ENCODE data around the gene CLN6. TPM values are rescaled to one million over a fixed set of nuclear protein-coding genes. Genes with fewer than 3 reads are reported as not detected.
A peak's percentile ranks its signal among the peaks of the same experiment; 100 is the strongest.

The CLN6 gene
- total RNA-seq, 1 donor from 2014 or later = 19.0 TPM

DNA sequence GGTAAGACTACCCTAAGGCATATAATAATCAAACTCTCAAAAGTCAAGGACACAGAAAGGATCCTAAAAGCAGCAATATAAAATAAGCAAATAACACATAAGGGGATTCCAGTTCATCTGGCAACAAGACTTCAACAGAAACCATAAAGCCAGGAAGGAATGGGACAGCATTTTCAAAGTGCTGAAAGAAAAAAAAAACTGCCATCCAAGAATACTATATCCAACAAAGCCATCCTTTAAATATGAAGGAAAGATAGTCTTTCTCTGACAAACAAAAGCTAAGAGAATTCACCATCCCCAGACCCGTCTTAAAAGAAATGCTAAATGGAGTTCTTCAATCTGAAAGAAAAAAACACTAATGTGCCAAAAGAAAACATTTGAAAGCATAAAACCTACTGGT lies 14.7 kb upstream of the CLN6 start:
- TF ChIP-seq, protein P1, sequence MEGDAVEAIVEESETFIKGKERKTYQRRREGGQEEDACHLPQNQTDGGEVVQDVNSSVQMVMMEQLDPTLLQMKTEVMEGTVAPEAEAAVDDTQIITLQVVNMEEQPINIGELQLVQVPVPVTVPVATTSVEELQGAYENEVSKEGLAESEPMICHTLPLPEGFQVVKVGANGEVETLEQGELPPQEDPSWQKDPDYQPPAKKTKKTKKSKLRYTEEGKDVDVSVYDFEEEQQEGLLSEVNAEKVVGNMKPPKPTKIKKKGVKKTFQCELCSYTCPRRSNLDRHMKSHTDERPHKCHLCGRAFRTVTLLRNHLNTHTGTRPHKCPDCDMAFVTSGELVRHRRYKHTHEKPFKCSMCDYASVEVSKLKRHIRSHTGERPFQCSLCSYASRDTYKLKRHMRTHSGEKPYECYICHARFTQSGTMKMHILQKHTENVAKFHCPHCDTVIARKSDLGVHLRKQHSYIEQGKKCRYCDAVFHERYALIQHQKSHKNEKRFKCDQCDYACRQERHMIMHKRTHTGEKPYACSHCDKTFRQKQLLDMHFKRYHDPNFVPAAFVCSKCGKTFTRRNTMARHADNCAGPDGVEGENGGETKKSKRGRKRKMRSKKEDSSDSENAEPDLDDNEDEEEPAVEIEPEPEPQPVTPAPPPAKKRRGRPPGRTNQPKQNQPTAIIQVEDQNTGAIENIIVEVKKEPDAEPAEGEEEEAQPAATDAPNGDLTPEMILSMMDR (IDR thresholded peaks at IDR 0.05; ENCODE audit: insufficient read depth, low read depth, low read length) = no peak
- TF ChIP-seq EZH2 (IDR thresholded peaks at IDR 0.05; ENCODE audit: insufficient read depth, low read length) = no peak
- no peaks in the 10 kb centered on the region for H3K9me3 ChIP-seq (ENCODE audit: insufficient read depth, low read depth, low read length)
- H3K9ac ChIP-seq (ENCODE audit: low read length) = no peak overlapping the region
- no peaks in the 10 kb centered on the region for H3K4me1 Mint-ChIP-seq (ENCODE audit: low read depth, unreplicated experiment)
- no peak for DNase-seq (ENCODE audit: low read depth)
- H3K36me3 Mint-ChIP-seq (ENCODE audit: low read depth, unreplicated experiment) = no peaks in the 10 kb centered on the region
- H3K4me3 Mint-ChIP-seq (ENCODE audit: unreplicated experiment) = no peak overlapping the region
- H4K20me1 ChIP-seq (ENCODE audit: insufficient read depth, low read length) = no peaks in the 10 kb centered on the region
- H2AFZ ChIP-seq (ENCODE audit: low read depth, low read length) = no peak overlapping the region
- FAIRE-seq = no peak
- no peak overlapping the region for H3K27ac ChIP-seq (ENCODE audit: low read depth, low read length)
- no peak overlapping the region for H3K4me3 ChIP-seq (ENCODE audit: insufficient read depth, low read depth, low read length)
- H3K27me3 Mint-ChIP-seq (ENCODE audit: low read depth, unreplicated experiment) = no peaks in the 10 kb centered on the region
- no peak overlapping the region for H3K4me2 ChIP-seq (ENCODE audit: low read length)
- no peaks in the 10 kb centered on the region for H3K36me3 ChIP-seq (ENCODE audit: insufficient read depth, low read length)
- no peaks in the 10 kb centered on the region for H3K27me3 ChIP-seq (ENCODE audit: insufficient read depth, low read length)
- peaks cover 11% of the 10 kb centered on the region for H3K9me3 Mint-ChIP-seq (ENCODE audit: unreplicated experiment)
- H3K27ac Mint-ChIP-seq (ENCODE audit: unreplicated experiment) = no peak overlapping the region
- H3K4me1 ChIP-seq (ENCODE audit: insufficient read depth, low read length) = no peaks in the 10 kb centered on the region
- H3K79me2 ChIP-seq (ENCODE audit: insufficient read depth, low read length) = no peaks in the 10 kb centered on the region

DNA sequence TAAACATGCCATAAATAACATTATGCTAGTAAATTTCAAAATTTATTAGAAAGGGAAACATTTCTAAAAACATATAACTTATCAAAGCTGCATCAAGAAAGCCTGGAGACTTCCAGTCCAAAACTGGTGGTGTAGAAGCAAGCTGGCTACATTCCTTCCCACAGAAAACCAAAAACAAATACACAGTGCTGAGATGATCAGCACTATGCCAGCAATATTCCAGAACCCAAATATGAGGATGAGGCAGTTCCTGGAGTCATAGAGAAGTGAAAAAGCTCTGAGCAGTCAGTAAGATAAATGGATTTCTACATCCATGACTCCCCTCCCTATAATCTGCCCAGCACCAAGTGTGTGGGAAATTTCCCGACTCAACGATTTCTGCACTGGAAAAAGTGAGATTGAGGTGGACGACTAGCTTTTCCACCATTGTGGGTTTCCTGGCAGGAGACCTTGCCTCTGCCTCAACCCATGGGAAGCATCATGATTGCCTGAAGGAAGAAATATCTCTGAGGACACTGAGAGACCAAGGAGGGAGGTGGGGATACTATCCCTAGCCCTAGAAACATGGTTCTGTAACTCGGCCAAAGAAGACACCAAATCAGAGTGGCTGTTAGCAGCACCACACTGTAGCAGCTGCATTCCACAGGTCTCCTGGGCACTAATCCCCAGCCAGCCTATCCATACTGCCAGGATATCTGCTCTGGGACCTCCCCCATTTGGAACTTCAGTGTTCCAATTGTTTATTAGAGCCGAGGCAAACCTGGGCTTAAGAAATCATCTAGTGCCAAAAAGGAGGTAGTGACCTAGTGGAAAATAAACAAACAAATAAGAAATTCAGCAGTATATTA lies 11.8 kb upstream of the CLN6 start:
- no peak overlapping the region for H3K27ac Mint-ChIP-seq (ENCODE audit: unreplicated experiment)

More for the DNA sequence above, 11.8 kb upstream of the CLN6 start:
- Mint-ChIP-seq H3K27me3 (ENCODE audit: low read depth, unreplicated experiment) (no peaks in the 10 kb centered on the region), H3K4me1 (ENCODE audit: low read depth, unreplicated experiment) (no peaks in the 10 kb centered on the region), H3K9me3 (ENCODE audit: unreplicated experiment) (peaks cover 8% of the 10 kb centered on the region), H3K36me3 (ENCODE audit: low read depth, unreplicated experiment) (no peaks in the 10 kb centered on the region), H3K4me3 (ENCODE audit: unreplicated experiment) (no peak overlapping the region)
- DNase-seq (ENCODE audit: low read depth) (no peak), FAIRE-seq (peak; percentile 9)
- Histone ChIP-seq H3K4me1 (ENCODE audit: insufficient read depth, low read length) (no peaks in the 10 kb centered on the region), H2AFZ (ENCODE audit: low read depth, low read length) (no peak overlapping the region), H3K4me3 (ENCODE audit: insufficient read depth, low read depth, low read length) (no peak overlapping the region), H3K9ac (ENCODE audit: low read length) (no peak overlapping the region), H3K27me3 (ENCODE audit: insufficient read depth, low read length) (no peaks in the 10 kb centered on the region), H4K20me1 (ENCODE audit: insufficient read depth, low read length) (no peaks in the 10 kb centered on the region), H3K9me3 (ENCODE audit: insufficient read depth, low read depth, low read length) (no peaks in the 10 kb centered on the region), H3K27ac (ENCODE audit: low read depth, low read length) (no peak overlapping the region), H3K79me2 (ENCODE audit: insufficient read depth, low read length) (no peaks in the 10 kb centered on the region), H3K4me2 (ENCODE audit: low read length) (no peak overlapping the region), H3K36me3 (ENCODE audit: insufficient read depth, low read length) (no peaks in the 10 kb centered on the region)
- no peak for TF ChIP-seq EZH2 (IDR thresholded peaks at IDR 0.05; ENCODE audit: insufficient read depth, low read length)
- TF ChIP-seq, protein P1 (IDR thresholded peaks at IDR 0.05; ENCODE audit: insufficient read depth, low read depth, low read length) = no peak
